Raji (cell line): Measurements from ENCODE around the gene RSPH1.

Experiments used
- POLR2A ChIP-seq: IDR thresholded peaks from 2 replicates; pipeline ENCODE4 v1.6.1; 2011; ENCODE audit warnings: low read depth, low read length, control low read depth; ENCODE audit not compliant: insufficient read depth

RSPH1 gene

GRCh38 chr21:42509244-42509643 lies 13.2 kb upstream of the RSPH1 start:
- TF ChIP-seq POLR2A, result no peak

GRCh38 chr21:42508371-42508770 lies 12.3 kb upstream of the RSPH1 start:
- no peak for TF ChIP-seq POLR2A

GRCh38 chr21:42507418-42507817 lies 11.4 kb upstream of the RSPH1 start:
- no peak for TF ChIP-seq POLR2A

GRCh38 chr21:42505090-42505726 lies 9.2 kb upstream of the RSPH1 start:
- TF ChIP-seq POLR2A, result no peak

DNA sequence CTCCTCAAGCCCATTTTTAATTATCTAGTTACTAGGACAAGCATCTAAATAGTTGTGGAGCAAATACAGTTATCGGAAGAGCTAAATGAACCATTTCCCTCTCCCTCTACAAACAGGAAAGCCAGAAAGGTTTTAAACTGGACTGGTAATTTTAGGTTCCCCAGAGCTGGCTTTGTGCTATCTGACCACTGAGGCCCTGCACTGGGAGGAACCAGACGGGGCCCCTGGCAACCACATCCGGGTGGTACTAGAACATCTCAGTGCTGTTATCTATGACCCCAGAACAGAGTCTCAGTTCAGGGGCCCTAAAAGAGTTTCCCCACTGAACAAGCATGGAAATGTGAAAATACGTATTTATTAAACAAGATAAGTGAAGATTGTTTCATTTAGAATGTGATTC lies 7.7 kb upstream of the RSPH1 start:
- no peak for TF ChIP-seq POLR2A

DNA sequence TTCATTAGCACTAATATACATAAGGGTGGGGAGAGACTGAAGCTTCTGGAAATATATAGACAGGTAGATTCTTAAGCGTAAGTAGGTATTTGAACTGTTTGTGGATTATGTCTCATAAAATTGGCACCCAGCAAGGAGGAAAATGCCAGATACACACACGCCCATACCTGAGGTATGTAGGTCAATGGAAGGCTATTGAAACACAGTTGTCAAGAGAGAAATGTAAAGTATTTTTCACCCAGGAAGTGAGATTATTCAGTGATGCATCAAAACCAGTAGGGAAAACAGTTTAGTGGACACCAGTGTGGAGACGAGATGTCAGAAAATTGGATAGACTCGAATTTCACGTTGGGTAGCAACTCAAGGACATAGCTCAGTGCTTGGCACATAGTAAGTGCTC lies 4.7 kb upstream of the RSPH1 start:
- TF ChIP-seq POLR2A, result no peak

- TF ChIP-seq POLR2A, result no peak
Measured at GRCh38 chr21:42500225-42500624, 4.2 kb upstream of the RSPH1 start.

DNA sequence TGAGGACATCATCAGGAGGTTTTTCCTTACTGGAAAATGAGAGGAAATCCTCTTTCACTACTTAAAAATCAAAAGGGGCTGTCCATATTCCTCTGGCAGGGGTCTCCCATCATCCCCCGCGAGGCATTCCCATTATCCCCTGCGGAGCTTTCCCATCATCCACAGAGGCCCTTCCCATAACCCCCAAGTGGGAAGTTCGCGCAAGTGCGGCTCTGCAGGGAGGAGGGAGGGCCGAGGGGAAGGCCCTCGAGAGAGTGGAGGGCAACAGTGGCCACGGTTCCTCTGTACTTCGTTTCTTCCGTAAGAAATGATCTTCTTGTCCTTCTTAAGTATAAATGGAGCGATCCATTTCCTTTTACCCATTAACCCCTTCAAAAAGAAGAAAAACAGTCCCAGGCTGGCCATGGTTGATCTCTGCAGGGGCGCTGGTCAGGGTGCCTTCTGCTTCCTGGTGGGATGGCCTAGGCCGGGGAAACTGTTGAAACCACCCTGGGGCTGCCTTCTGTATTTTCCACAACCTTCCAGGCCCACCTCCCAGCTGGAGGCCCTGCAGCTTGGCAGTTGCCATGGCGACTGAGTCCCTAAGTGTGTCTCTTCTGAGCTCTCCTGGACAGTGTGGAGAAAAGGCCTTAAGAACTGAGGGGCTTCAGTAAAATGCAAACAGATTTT lies 3.6 kb upstream of the RSPH1 start:
- no peak for TF ChIP-seq POLR2A

DNA sequence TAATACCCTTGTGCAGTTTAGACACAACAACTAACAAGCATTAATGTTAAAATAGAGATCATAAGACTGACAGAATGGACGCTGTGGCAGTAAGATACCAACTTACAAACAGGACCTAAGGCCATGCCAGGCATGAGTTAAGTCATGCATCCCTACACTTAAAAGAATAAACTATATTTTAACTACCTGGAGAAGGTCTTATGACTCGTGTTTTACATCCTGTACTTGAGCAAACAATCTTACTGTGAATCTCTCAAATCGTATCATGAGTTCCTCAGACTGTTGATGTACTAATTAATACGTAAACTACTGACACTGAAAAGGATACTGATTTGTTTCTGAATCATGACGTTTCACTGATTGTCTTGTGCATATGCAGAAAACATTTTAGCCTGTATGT lies 2.0 kb upstream of the RSPH1 start:
- TF ChIP-seq POLR2A, result no peak

DNA sequence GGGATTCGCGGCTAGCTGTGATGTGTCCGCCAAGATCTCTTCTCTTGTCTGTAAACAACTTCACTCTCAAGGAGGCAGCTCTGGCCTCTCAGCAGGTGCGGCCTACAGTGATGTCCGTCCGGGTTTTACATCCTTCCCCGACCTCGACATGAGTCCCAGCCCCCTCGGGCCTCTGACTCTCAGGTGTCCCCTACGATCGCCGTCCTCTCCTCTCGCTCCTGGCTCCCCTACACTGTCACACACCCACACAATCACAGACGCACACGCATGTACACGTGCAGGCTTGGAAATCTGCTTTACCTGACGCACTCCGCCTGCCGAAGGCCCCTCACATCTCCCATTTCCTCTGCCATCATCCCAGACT lies 797 bp upstream of the RSPH1 start:
- no peak; the same call in 1 of the 2 replicates for TF ChIP-seq POLR2A

DNA sequence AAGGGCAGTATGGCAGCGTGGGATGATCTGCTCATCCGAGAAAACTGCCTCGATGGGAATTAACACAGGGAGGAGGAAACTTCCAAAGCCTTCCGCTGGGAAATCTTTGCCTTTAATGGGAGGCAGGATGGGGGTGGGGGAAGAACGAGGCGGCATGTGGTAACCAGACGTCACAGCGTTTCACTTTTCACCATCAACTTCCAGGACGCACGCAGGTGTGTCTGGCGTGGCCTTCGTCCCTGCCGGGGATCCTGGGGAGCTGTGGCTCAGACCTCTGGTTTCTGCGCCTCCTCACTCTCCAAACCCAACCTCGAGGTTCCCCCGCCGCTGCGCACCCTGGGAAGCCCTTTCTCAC lies 282 bp downstream of the RSPH1 start:
- no peak for TF ChIP-seq POLR2A

GRCh38 chr21:42495027-42495426 lies 997 bp downstream of the RSPH1 start:
- TF ChIP-seq POLR2A, result no peak

DNA sequence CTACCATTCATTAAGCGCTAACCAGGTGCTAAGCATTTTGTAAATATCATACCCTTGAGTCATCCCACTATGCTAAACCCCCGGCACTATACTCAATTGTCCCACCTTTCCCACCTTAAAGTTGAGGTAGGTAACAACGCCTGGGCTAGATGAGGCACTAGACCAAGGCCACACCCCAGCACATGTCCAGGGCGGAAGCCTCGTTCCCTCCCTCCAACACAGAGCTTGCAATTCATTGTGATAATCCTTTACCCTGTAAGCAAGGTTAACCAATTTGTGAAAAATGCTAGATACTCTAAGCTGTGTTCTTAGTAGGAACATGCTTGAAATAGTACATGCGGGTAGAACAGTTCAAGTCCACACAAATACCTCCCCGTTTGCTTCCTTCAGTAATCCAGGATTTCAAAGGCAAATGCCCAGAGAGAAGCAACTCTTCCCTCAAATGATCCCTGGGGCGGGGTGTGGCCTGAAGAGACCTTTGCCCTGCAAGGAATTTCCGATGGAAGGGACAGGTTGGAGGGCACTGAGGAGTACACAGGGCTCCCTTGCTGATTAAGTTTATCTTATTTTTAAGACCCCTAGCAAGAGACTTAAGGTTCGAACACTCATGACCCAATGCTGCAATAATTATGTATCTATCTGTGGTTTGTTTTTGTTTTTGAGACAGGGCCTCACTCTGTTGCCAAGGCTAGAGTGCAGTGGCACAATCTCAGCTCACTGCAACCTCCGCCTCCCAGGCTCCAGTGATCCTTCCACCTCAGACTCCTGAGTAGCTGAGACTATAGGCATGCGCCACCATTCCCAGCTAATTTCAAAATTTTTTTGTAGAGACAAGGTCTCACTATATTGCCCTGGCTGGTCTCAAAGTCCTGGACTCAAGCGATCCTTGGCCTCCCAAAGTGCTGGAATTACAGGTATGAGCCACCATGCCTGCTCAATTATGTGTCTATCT lies 2.6 kb downstream of the RSPH1 start:
- TF ChIP-seq POLR2A, result no peak

- TF ChIP-seq POLR2A, result no peak
Measured at GRCh38 chr21:42492201-42492600, 3.8 kb downstream of the RSPH1 start.

- no peak for TF ChIP-seq POLR2A
Measured at GRCh38 chr21:42491328-42491727, 4.7 kb downstream of the RSPH1 start.

- no peak for TF ChIP-seq POLR2A
Measured at GRCh38 chr21:42490720-42491119, 5.3 kb downstream of the RSPH1 start.
